Measurements from ENCODE around the gene RCBTB1. TPM values are rescaled to one million over a fixed set of nuclear protein-coding genes. Genes with fewer than 3 reads are reported as not detected.

Gene RCBTB1
- total RNA-seq, 1 experiment from 2014 or later = 14.8 TPM

- no peaks in the 10 kb centered on the region for H3K4me1 ChIP-seq (ENCODE audit: control insufficient read depth, insufficient read depth, low read length)
- H3K4me3 ChIP-seq (ENCODE audit: low read depth in 2 of 2, low read length in 2 of 2) = no peak overlapping the region
- H3K36me3 ChIP-seq (ENCODE audit: control insufficient read depth, insufficient read depth, low read length) = no peaks in the 10 kb centered on the region; the same call in 1 of the 2 replicates
- CTCF ChIA-PET = no interaction called here
- in situ Hi-C loops (cut with HindIII; ENCODE audit: low pct_unique_long_range_greater_than_20kb, low sequenced_read_pairs) = no loop called here
- H3K27ac ChIP-seq (ENCODE audit: low read length) = no peak overlapping the region
- DNase-seq (ENCODE audit: low read depth, low spot score) (no peak), ATAC-seq (no peak)
- POLR2A ChIA-PET = no interaction called here
- H3K9me3 ChIP-seq (ENCODE audit: control insufficient read depth, insufficient read depth, low read depth, low read length) = no peaks in the 10 kb centered on the region
- H3K27me3 ChIP-seq (ENCODE audit: control insufficient read depth, insufficient read depth, low read length) = no peaks in the 10 kb centered on the region
- intact Hi-C loops (cut with micrococcal nuclease; ENCODE audit: unreplicated experiment) = no loop called here
- TF ChIP-seq TCF7L2 (IDR thresholded peaks at IDR 0.05; ENCODE audit: low read depth, low read length) = no peak
- peak; percentile 25; the same call in 1 of the 2 replicates for TF ChIP-seq CTCF (IDR thresholded peaks at IDR 0.05)
- no TSS peak for BruUV-seq (replicated peaks)
Measured at GRCh38 chr13:49549289-49549688, 36.1 kb downstream of the RCBTB1 start.

GRCh38 chr13:49546561-49546960 lies 38.8 kb downstream of the RCBTB1 start:
- in situ Hi-C loops (cut with HindIII; ENCODE audit: low pct_unique_long_range_greater_than_20kb, low sequenced_read_pairs) = no loop called here
- Histone ChIP-seq H3K27me3 (ENCODE audit: control insufficient read depth, insufficient read depth, low read length) (no peaks in the 10 kb centered on the region), H3K4me1 (ENCODE audit: control insufficient read depth, insufficient read depth, low read length) (no peaks in the 10 kb centered on the region), H3K4me3 (ENCODE audit: low read depth in 2 of 2, low read length in 2 of 2) (no peak overlapping the region), H3K9me3 (ENCODE audit: control insufficient read depth, insufficient read depth, low read depth, low read length) (no peaks in the 10 kb centered on the region), H3K27ac (ENCODE audit: low read length) (no peak overlapping the region), H3K36me3 (ENCODE audit: control insufficient read depth, insufficient read depth, low read length) (no peaks in the 10 kb centered on the region; the same call in 1 of the 2 replicates)
- CTCF ChIA-PET = no interaction called here
- no peak for TF ChIP-seq POLR2AphosphoS5 (IDR thresholded peaks at IDR 0.05; ENCODE audit: low read depth, low read length)
- TF ChIP-seq SIN3A (IDR thresholded peaks at IDR 0.05; ENCODE audit: borderline replicate concordance, insufficient read depth, low read depth, low read length) = no peak
- no peak for TF ChIP-seq CTCF (IDR thresholded peaks at IDR 0.05)
- TF ChIP-seq REST (IDR thresholded peaks at IDR 0.05; ENCODE audit: insufficient read depth in 1 of 2, low read depth in 2 of 2, low read length in 1 of 2) = no peak
- no peak for TF ChIP-seq TCF7L2 (IDR thresholded peaks at IDR 0.05; ENCODE audit: low read depth, low read length)
- DNase-seq (ENCODE audit: low read depth, low spot score) (no peak), ATAC-seq (no peak)
- POLR2A ChIA-PET = interaction anchor here (0.7 kb wide), 1 partner anchor 578 kb away, joined by 7 read pairs; no protein-coding TSS in a partner anchor
- no TSS peak for BruUV-seq (replicated peaks)
- intact Hi-C loops (cut with micrococcal nuclease; ENCODE audit: unreplicated experiment) = no loop called here
